ENCODE results near the gene ENTREP1. TPM values are rescaled to one million over a fixed set of nuclear protein-coding genes. Genes with fewer than 3 reads are reported as not detected.

The ENTREP1 gene
- total and polyA plus RNA-seq, 2 of the 4 experiments (the other 2 are of a cell fraction): not detected

- DNase-seq (peak; percentile 51), ATAC-seq (ENCODE audit: low read depth) (peak; percentile 55)
- Histone ChIP-seq H3K4me1 (ENCODE audit: control insufficient read depth, insufficient read depth, low read length) (peaks cover 3% of the 10 kb centered on the region), H3K79me1 (ENCODE audit: low read depth in 1 of 2, low read length in 2 of 2) (no peaks in the 10 kb centered on the region), H4K8ac (ENCODE audit: low read depth in 2 of 2, low read length in 2 of 2) (no peak overlapping the region), H2BK120ac (ENCODE audit: low read depth, low read length) (no peak overlapping the region), H3K36me3 (ENCODE audit: control insufficient read depth, insufficient read depth, low read length) (no peaks in the 10 kb centered on the region), H3K18ac (ENCODE audit: low read depth, low read length) (no peak overlapping the region), H4K91ac (ENCODE audit: insufficient read depth, low read depth, low read length) (no peak overlapping the region), H3K9me1 (ENCODE audit: insufficient read depth, low read length) (0 out of 2 replicates have a peak, but pooled peaks cover 4% of the 10 kb centered on the region), H3K4me2 (ENCODE audit: low read depth, low read length) (no peak overlapping the region), H3K23ac (ENCODE audit: low read depth, low read length) (no peak overlapping the region), H3K4ac (ENCODE audit: low read depth, low read length) (no peak overlapping the region), H2AFZ (replicated peaks; ENCODE audit: low read length, poor library complexity) (no peak overlapping the region), H3K14ac (replicated peaks; ENCODE audit: low read depth, low read length) (no peak overlapping the region), H2AK9ac (replicated peaks; ENCODE audit: low read depth, low read length, poor library complexity) (no peak overlapping the region), H3K9me3 (ENCODE audit: control insufficient read depth, insufficient read depth, low read length) (no peaks in the 10 kb centered on the region), H2BK20ac (ENCODE audit: low read depth, low read length) (no peak overlapping the region), H4K20me1 (ENCODE audit: insufficient read depth, low read length) (no peaks in the 10 kb centered on the region), H3K27me3 (ENCODE audit: control insufficient read depth, insufficient read depth, low read length) (peaks cover 15% of the 10 kb centered on the region), H2BK5ac (ENCODE audit: low read depth, low read length, poor library complexity, severe bottlenecking) (no peak overlapping the region), H2BK15ac (ENCODE audit: low read depth, low read length) (no peak overlapping the region), H2AK5ac (ENCODE audit: low read depth, low read length) (no peak overlapping the region), H3K4me3 (ENCODE audit: insufficient read depth, low read depth, low read length) (no peak overlapping the region), H3K56ac (ENCODE audit: extremely low read depth, insufficient read depth, low read length) (no peak overlapping the region), H4K5ac (ENCODE audit: low read depth, low read length) (no peak overlapping the region), H3K9ac (ENCODE audit: low read depth, low read length) (no peak overlapping the region), H3K27ac (ENCODE audit: insufficient read depth, low read length) (no peak overlapping the region)
- TF ChIP-seq ELK1 (IDR thresholded peaks at IDR 0.05; ENCODE audit: borderline replicate concordance, low read depth, low read length) (no peak), RFX5 (IDR thresholded peaks at IDR 0.05; ENCODE audit: low read depth, low read length) (no peak), MAZ (IDR thresholded peaks at IDR 0.05; ENCODE audit: borderline replicate concordance, low read depth, low read length) (no peak), BHLHE40 (IDR thresholded peaks at IDR 0.05; ENCODE audit: low read depth, low read length) (no peak), RAD21 (IDR thresholded peaks at IDR 0.05; ENCODE audit: low read length) (no peak), SMC3 (IDR thresholded peaks at IDR 0.05; ENCODE audit: low read depth, low read length) (no peak), FOS (IDR thresholded peaks at IDR 0.05; ENCODE audit: low read depth, low read length) (no peak), USF2 (IDR thresholded peaks at IDR 0.05; ENCODE audit: low read depth, low read length) (no peak), CHD1 (IDR thresholded peaks at IDR 0.05; ENCODE audit: low read depth, low read length) (no peak)
- CTCF ChIA-PET: no interaction called here
- dilution Hi-C loops (cut with HindIII; ENCODE audit: low sequenced_read_pairs, unreplicated experiment): no loop called here
- POLR2A ChIA-PET (ENCODE audit: unreplicated experiment): no interaction called here
- intact Hi-C loops (cut with micrococcal nuclease): loop anchor here (10.0 kb wide), 1 partner anchor 325 kb away; no protein-coding TSS in a partner anchor
- no TSS peak for BruUV-seq (replicated peaks)
- WGBS, 2 experiments (ENCODE audit: extremely low coverage in 2 of 2, insufficient read length in 1 of 2): 60% methylated on average over 1 of the region's 9 CpGs; no CpG with 5 or more reads in 1 of the 2 experiments
- in situ Hi-C loops (cut with MboI; ENCODE audit: low sequenced_read_pairs): no loop called here
Observed at GRCh38 chr9:69379270-69379982, 54.4 kb downstream of the ENTREP1 start.

All from IMR-90 (cell line).